ENCODE measurements around the gene VARS2. TPM values are rescaled to one million over a fixed set of nuclear protein-coding genes. Genes with fewer than 3 reads are reported as not detected.
A peak's percentile ranks its signal among the peaks of the same experiment; 100 is the strongest.

Gene VARS2
- total RNA-seq, 1 experiment from 2014 or later, result 68.2 TPM

DNA sequence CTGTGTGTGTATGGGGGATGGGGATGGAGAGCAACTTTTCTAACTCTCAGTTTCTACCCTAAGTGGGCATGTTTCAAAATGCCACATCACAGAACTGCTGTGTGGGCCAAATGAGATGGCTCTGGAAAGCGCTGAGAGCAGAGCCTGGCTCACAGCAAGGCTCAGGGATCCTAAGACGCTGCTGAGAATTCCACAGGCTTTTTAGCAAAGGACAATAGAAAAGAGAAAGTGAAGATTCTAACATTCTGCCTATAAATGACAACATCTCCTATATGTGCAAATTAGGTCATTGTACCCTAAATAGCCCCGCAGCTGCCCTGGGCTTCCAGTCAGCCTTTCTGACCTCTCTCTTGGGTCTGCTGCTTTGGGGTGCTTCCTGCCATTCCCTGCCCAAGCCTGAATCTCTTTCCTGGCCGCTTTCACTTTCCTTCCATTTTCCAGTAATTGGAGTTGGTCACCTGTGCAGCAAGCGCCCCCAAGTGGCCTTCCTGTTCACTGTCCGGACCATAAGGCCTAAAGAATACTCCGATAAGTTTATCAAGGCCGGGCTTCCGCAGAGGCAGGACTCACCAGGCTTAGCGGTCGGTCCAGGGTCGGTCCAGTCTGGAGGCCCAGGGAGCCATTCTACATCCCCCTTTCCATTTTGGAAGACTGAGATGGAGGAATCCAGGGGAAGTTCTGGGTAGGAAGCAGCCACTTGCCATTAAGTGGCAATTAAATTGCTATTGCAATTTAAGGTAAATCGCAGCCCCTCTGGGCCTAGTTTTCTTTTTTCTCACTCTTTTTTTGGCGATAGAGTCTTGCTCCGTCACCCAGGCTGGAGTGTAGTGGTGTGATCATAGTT lies 36.4 kb upstream of the VARS2 start:
- no peak overlapping the region for H4K5ac ChIP-seq (ENCODE audit: insufficient read length, low read depth, low read length)
- no peak overlapping the region for H2BK15ac ChIP-seq (ENCODE audit: low read depth, low read length)
- no peak overlapping the region for H2BK5ac ChIP-seq (ENCODE audit: insufficient read length, low read length)
- no peak overlapping the region for H2BK20ac ChIP-seq (ENCODE audit: low read depth, low read length, poor library complexity, severe bottlenecking)
- H3K4me1 ChIP-seq (ENCODE audit: insufficient read depth, low read length), result peaks cover 6% of the 10 kb centered on the region; the same call in 1 of the 2 replicates
- H3K9me3 ChIP-seq (ENCODE audit: control insufficient read depth, low read depth, low read length), result no peaks in the 10 kb centered on the region
- no peak overlapping the region for H3K14ac ChIP-seq (ENCODE audit: insufficient read depth, low read length)
- Mint-ChIP-seq H3K4me3 (peak overlapping the region in 1 of 2 experiments; percentile 50; a peak in 3 of 5 replicates), H3K9me3 (peaks cover 12 to 23% of the 10 kb centered on the region in 2 experiments), H3K36me3 (ENCODE audit: insufficient read depth in 1 of 3, low read depth in 3 of 3) (peaks cover 5 to 22% (median 6%) of the 10 kb centered on the region in 3 experiments; a peak in 6 of 7 replicates), H3K4me1 (peaks cover 55 to 61% of the 10 kb centered on the region in 2 experiments), H3K27ac (peak overlapping the region; percentile 85 to 93 (median 89); a peak in 6 of 7 replicates), H3K27me3 (ENCODE audit: low read depth) (no peaks in the 10 kb centered on the region; the same call in 1 of the 2 replicates)
- no peaks in the 10 kb centered on the region for H3K27me3 ChIP-seq (ENCODE audit: insufficient read depth, low read length)
- H3K23me2 ChIP-seq (ENCODE audit: insufficient read length, low read depth, low read length, poor library complexity, severe bottlenecking), result peaks cover 16% of the 10 kb centered on the region
- no peak overlapping the region for H4K8ac ChIP-seq (replicated peaks; ENCODE audit: insufficient read length, low read depth, low read length)
- no peak overlapping the region for H2AFZ ChIP-seq (ENCODE audit: low read length)
- H4K20me1 ChIP-seq (ENCODE audit: control insufficient read depth, insufficient read depth, insufficient read length), result no peaks in the 10 kb centered on the region
- no peak overlapping the region for H2BK12ac ChIP-seq (ENCODE audit: insufficient read length, low read depth, low read length)
- no peak overlapping the region for H3T11ph ChIP-seq (ENCODE audit: low read length)
- WGBS (ENCODE audit: extremely low coverage, insufficient read length, low lambda C conversion rate), result no CpG with 5 or more reads among the region's 15 CpGs
- H3K4ac ChIP-seq (ENCODE audit: low read depth, low read length), result no peak overlapping the region
- no peak overlapping the region for H2BK120ac ChIP-seq (ENCODE audit: low read depth, low read length, poor library complexity, severe bottlenecking)
- no peak overlapping the region for H3K27ac ChIP-seq (ENCODE audit: insufficient read length, low read depth, low read length)
- no peak overlapping the region for H3K4me2 ChIP-seq (ENCODE audit: insufficient read depth, insufficient read length, low read length)
- H3K9ac ChIP-seq (ENCODE audit: extremely low read depth, insufficient read length, low read length), result no peak overlapping the region
- no peak overlapping the region for H3K56ac ChIP-seq (ENCODE audit: insufficient read length, low read depth, low read length)
- no peak overlapping the region for H2AK5ac ChIP-seq (ENCODE audit: insufficient read length, low read length)
- no peaks in the 10 kb centered on the region for H3K79me2 ChIP-seq (ENCODE audit: insufficient read depth, low read length)
- no peak overlapping the region for H3K18ac ChIP-seq (ENCODE audit: insufficient read length, low read depth, low read length)
- no peak overlapping the region for H4K91ac ChIP-seq (ENCODE audit: insufficient read length, low read depth, low read length)
- no peak overlapping the region for H3K23ac ChIP-seq (ENCODE audit: insufficient read length, low read depth, low read length)
- TF ChIP-seq, protein P1, sequence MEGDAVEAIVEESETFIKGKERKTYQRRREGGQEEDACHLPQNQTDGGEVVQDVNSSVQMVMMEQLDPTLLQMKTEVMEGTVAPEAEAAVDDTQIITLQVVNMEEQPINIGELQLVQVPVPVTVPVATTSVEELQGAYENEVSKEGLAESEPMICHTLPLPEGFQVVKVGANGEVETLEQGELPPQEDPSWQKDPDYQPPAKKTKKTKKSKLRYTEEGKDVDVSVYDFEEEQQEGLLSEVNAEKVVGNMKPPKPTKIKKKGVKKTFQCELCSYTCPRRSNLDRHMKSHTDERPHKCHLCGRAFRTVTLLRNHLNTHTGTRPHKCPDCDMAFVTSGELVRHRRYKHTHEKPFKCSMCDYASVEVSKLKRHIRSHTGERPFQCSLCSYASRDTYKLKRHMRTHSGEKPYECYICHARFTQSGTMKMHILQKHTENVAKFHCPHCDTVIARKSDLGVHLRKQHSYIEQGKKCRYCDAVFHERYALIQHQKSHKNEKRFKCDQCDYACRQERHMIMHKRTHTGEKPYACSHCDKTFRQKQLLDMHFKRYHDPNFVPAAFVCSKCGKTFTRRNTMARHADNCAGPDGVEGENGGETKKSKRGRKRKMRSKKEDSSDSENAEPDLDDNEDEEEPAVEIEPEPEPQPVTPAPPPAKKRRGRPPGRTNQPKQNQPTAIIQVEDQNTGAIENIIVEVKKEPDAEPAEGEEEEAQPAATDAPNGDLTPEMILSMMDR (conservative IDR thresholded peaks at IDR 0.05), result peak; percentile 95
- H3K79me1 ChIP-seq (ENCODE audit: insufficient read depth, low read depth, low read length, poor library complexity, severe bottlenecking), result no peaks in the 10 kb centered on the region
- peak; percentile 89 for DNase-seq
